Body of pancreas (tissue), 4 donors: Measurements from ENCODE around the gene TTYH2. TPM values are rescaled to one million over a fixed set of nuclear protein-coding genes. Genes with fewer than 3 reads are reported as not detected.
"Not testable (repeated sequence)": the region's sequence is repeated elsewhere in the genome, so short reads cannot be mapped to it uniquely, and the experiment has no call there.

ENCODE experiments used
- ATAC-seq: fragments of 150-250 bp; one replicate; pipeline ENCODE4 v1.9.1; 2016
- DNase-seq, 4 donors: peaks; one replicate each; pipeline ENCODE4 v3.0.0-alpha.2; 2019
- H3K27ac ChIP-seq, 4 donors: fragments of 200-600 bp; sonication (generic); 1 replicate in 3 of 4; 2 replicates in 1 of 4; pipeline versions ENCODE4 v1.5.1 to v1.6.1; 2016 to 2019; ENCODE audit warnings: mild to moderate bottlenecking in 1 of 4, mixed read lengths in 1 of 4, moderate library complexity in 1 of 4
- H3K27me3 ChIP-seq, 2 donors: fragments of 200-600 bp; sonication (generic); one replicate each; pipeline ENCODE4 v1.6.0; 2016; ENCODE audit warnings: mild to moderate bottlenecking in 1 of 2
- H3K36me3 ChIP-seq, 2 donors: fragments of 200-600 bp; sonication (generic); replicated peaks in 1 of 2; 2 replicates each; pipeline ENCODE4 v1.5.1; 2016; ENCODE audit warnings: low read depth in 2 of 2; ENCODE audit not compliant: insufficient read depth in 1 of 2
- H3K4me1 ChIP-seq: fragments of 200-600 bp; sonication (generic); one replicate; pipeline ENCODE4 v1.6.0; 2016
- H3K4me3 ChIP-seq, 2 donors: fragments of 200-600 bp; sonication (generic); 1 replicate in 1 of 2; 2 replicates in 1 of 2; pipeline ENCODE4 v1.5.1; 2016 to 2019
- H3K9me3 ChIP-seq, 3 donors: fragments of 200-600 bp; sonication (generic); 1 replicate in 2 of 3; 2 replicates in 1 of 3; pipeline ENCODE4 v1.5.1; 2016
- CTCF ChIP-seq, 7 experiments: fragments of 450-650 bp in 4 of 7; fragments of 200-600 bp in 3 of 7; sonication (generic) in 3 of 7; IDR thresholded peaks; one replicate each; pipeline ENCODE4 v1.5.1; 2016 to 2019; ENCODE audit warnings: antibody characterized with exemption in 7 of 7
- POLR2A ChIP-seq, 3 donors: fragments of 450-650 bp; IDR thresholded peaks; one replicate each; pipeline ENCODE4 v1.6.1; 2016; ENCODE audit warnings: antibody characterized with exemption in 3 of 3, mild to moderate bottlenecking in 2 of 3
- WGBS, 2 donors: methylation state at CpG; one replicate each; pipeline ENCODE4 v1.1.5; 2017; 5-methylcytosine and 5-hydroxymethylcytosine counted together
- intact Hi-C: fragments of 100-400 bp; cut with DNase I; formaldehyde crosslinking; loops from one replicate; pipeline ENCODE4 v1.15.1; 2023
- total RNA-seq, 2 donors: library from RNA; depleted of rRNA; stranded (reverse); fragments of >200 nt; gene quantifications; one replicate each; pipeline ENCODE4 v1.1.0, GENCODE V29; 2016

TTYH2 gene
- total RNA-seq, 2 donors from 2014 or later: 8.0 to 14.8 TPM

- no peaks in the 10 kb centered on the region for H3K4me1 ChIP-seq
- intact Hi-C loops: no loop called here
- H3K9me3 ChIP-seq: no peaks in the 10 kb centered on the region
- H3K27ac ChIP-seq: no peak overlapping the region
- TF ChIP-seq CTCF (IDR thresholded peaks at IDR 0.05): no peak
- no peak for TF ChIP-seq POLR2A (IDR thresholded peaks at IDR 0.05)
- no peak for DNase-seq
- no peaks in the 10 kb centered on the region for H3K27me3 ChIP-seq
- no peak for ATAC-seq
- 78 to 80% methylated on average over 20 of the region's 20 CpGs for WGBS, 2 donors
- H3K4me3 ChIP-seq: no peak overlapping the region
- H3K36me3 ChIP-seq: no peaks in the 10 kb centered on the region
These were observed 26.9 kb upstream of the TTYH2 start for GRCh38 chr17:74186498-74186897.

- Histone ChIP-seq H3K9me3 (no peaks in the 10 kb centered on the region), H3K27me3 (no peaks in the 10 kb centered on the region), H3K4me3 (no peak overlapping the region), H3K4me1 (peaks cover 2% of the 10 kb centered on the region), H3K36me3 (no peaks in the 10 kb centered on the region), H3K27ac (no peak overlapping the region)
- DNase-seq (no peak), ATAC-seq (no peak)
- TF ChIP-seq CTCF (IDR thresholded peaks at IDR 0.05) (no peak), POLR2A (IDR thresholded peaks at IDR 0.05) (no peak)
- intact Hi-C loops: no loop called here
- WGBS, 2 donors: 28 to 29% methylated on average over 11 of the region's 11 CpGs
These were observed 25.6 kb upstream of the TTYH2 start for GRCh38 chr17:74187761-74188160.

- 71 to 79% methylated on average over 4 of the region's 4 CpGs for WGBS, 2 donors
- intact Hi-C loops, ATAC-seq: not testable (repeated sequence)
These were observed 24.7 kb upstream of the TTYH2 start for GRCh38 chr17:74188687-74189086.

DNA sequence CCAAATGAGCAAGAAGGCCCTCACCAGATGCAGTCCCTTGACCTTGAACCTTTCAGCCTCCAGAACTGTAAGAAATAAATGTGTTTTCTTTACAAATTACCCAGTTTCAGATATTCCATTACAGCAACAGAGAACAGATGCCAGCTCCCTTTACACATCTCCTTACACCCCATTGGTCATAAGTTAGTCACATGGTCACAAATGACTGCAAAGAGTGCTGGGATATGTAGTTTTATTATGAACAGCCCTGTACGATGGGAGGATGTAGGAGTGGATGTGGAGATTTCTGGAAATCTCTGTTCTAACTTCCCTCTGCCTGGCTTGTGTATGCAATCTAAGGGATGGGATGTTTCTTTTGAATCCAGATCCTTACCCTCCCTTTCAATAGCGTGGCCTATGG is 23.2 kb upstream of the TTYH2 start:
- Histone ChIP-seq H3K27me3 (no peaks in the 10 kb centered on the region), H3K27ac (no peak overlapping the region), H3K4me1 (peaks cover 12% of the 10 kb centered on the region), H3K36me3 (no peaks in the 10 kb centered on the region), H3K9me3 (no peaks in the 10 kb centered on the region), H3K4me3 (no peak overlapping the region)
- WGBS, 2 donors: 40 to 61% methylated on average over 2 of the region's 2 CpGs
- intact Hi-C loops: no loop called here
- DNase-seq (peak in 1 of 4 donors; percentile 35), ATAC-seq (peak; percentile 71)
- TF ChIP-seq CTCF (IDR thresholded peaks at IDR 0.05): no peak

More at GRCh38 chr17:74188687-74189086, 24.7 kb upstream of the TTYH2 start:
- DNase-seq, H3K36me3 ChIP-seq, H3K9me3 ChIP-seq, H3K4me3 ChIP-seq, H3K27me3 ChIP-seq, H3K27ac ChIP-seq: not testable (repeated sequence)
- peaks cover 12% of the 10 kb centered on the region for H3K4me1 ChIP-seq

- intact Hi-C loops: no loop called here
- no peaks in the 10 kb centered on the region for H3K36me3 ChIP-seq
- no peaks in the 10 kb centered on the region for H3K9me3 ChIP-seq
- DNase-seq (no peak), ATAC-seq (no peak)
- no peaks in the 10 kb centered on the region for H3K27me3 ChIP-seq
- H3K4me1 ChIP-seq: peaks cover 12% of the 10 kb centered on the region
- TF ChIP-seq CTCF (IDR thresholded peaks at IDR 0.05): no peak
- no peak for TF ChIP-seq POLR2A (IDR thresholded peaks at IDR 0.05)
- H3K4me3 ChIP-seq: no peak overlapping the region
- WGBS, 2 donors: 36 to 42% methylated on average over 6 of the region's 6 CpGs
- H3K27ac ChIP-seq: no peak overlapping the region
These were observed 22.5 kb upstream of the TTYH2 start for GRCh38 chr17:74190807-74191406.
